SJCRH30 (cell line): ENCODE measurements around the gene ARL10. TPM values are rescaled to one million over a fixed set of nuclear protein-coding genes. Genes with fewer than 3 reads are reported as not detected.
"Not testable (repeated sequence)": the region's sequence is repeated elsewhere in the genome, so short reads cannot be mapped to it uniquely, and the experiment has no call there.

Source experiments
- DNase-seq, 2 experiments: peaks; one replicate each; pipeline ENCODE4 v3.0.0-alpha.2; 2015 to 2020
- H3K27ac ChIP-seq: fragments of 250-450 bp; sonication (Bioruptor Pico); 2 replicates; pipeline ENCODE4 v1.5.1; 2020; ENCODE audit warnings: mild to moderate bottlenecking, moderate library complexity
- H3K27me3 ChIP-seq: fragments of 250-450 bp; sonication (Bioruptor Pico); 2 replicates; pipeline ENCODE4 v1.5.1; 2020; ENCODE audit warnings: mild to moderate bottlenecking, moderate library complexity
- H3K36me3 ChIP-seq: fragments of 250-450 bp; sonication (Bioruptor Pico); 2 replicates; pipeline ENCODE4 v1.5.1; 2020; ENCODE audit warnings: mild to moderate bottlenecking, moderate library complexity
- H3K4me1 ChIP-seq: fragments of 250-450 bp; sonication (Bioruptor Pico); 2 replicates; pipeline ENCODE4 v1.5.1; 2020; ENCODE audit warnings: mild to moderate bottlenecking, moderate library complexity
- H3K4me3 ChIP-seq: fragments of 250-450 bp; sonication (Bioruptor Pico); 2 replicates; pipeline ENCODE4 v1.5.1; 2020; ENCODE audit warnings: mild to moderate bottlenecking, moderate library complexity
- H3K9me3 ChIP-seq: fragments of 250-450 bp; sonication (Bioruptor Pico); replicated peaks from 2 replicates; pipeline ENCODE4 v1.5.1; 2020; ENCODE audit warnings: mild to moderate bottlenecking, moderate library complexity
- total RNA-seq: library from RNA; depleted of rRNA; stranded (reverse); fragments of >200 nt; shearing (Covaris generic); gene quantifications from 2 replicates; pipeline ENCODE4 v1.2.3, GENCODE V29; 2014

ARL10 gene
- total RNA-seq, 1 experiment from 2014 or later: 5.7 TPM

- H3K36me3 ChIP-seq: no peaks in the 10 kb centered on the region
These were observed 42.4 kb downstream of the ARL10 start for GRCh38 chr5:176407456-176408251.

GRCh38 chr5:176408252-176408573, 42.9 kb downstream of the ARL10 start:
- not testable (repeated sequence) for H3K27me3 ChIP-seq, H3K9me3 ChIP-seq, H3K27ac ChIP-seq, H3K4me1 ChIP-seq, H3K36me3 ChIP-seq, DNase-seq, H3K4me3 ChIP-seq

More at GRCh38 chr5:176407456-176408251, 42.4 kb downstream of the ARL10 start:
- DNase-seq: no peak
- Histone ChIP-seq H3K27ac (no peak overlapping the region), H3K27me3 (no peaks in the 10 kb centered on the region), H3K4me3 (no peak overlapping the region), H3K9me3 (no peaks in the 10 kb centered on the region), H3K4me1 (no peaks in the 10 kb centered on the region)

DNA sequence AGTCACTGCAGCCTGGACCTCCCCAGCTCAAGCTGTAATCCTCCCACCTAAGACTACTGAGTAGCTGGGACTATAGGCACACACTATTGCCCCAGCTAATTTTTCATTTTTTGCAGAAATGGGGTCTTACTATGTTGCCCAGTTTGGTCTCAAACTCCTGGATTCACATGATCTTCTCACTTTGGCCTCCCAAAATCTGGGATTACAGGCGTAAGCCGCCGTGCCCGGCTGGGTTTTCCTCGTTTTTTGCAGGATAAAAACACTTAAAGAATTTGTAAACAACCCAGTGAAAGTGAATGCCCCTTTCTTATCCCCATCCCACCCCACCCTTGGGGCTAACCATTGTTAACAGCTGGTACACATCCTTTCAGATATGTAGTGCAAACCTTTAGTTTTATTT, 43.3 kb downstream of the ARL10 start:
- no peaks in the 10 kb centered on the region for H3K27me3 ChIP-seq
- no peaks in the 10 kb centered on the region for H3K4me1 ChIP-seq
- no peaks in the 10 kb centered on the region for H3K36me3 ChIP-seq
- no peaks in the 10 kb centered on the region for H3K9me3 ChIP-seq
- DNase-seq: no peak
- H3K27ac ChIP-seq: no peak overlapping the region
- H3K4me3 ChIP-seq: no peak overlapping the region

- no peak overlapping the region for H3K27ac ChIP-seq
- H3K27me3 ChIP-seq: no peaks in the 10 kb centered on the region
These were observed 44.5 kb downstream of the ARL10 start for GRCh38 chr5:176409765-176410164.

GRCh38 chr5:176410486-176411180, 45.3 kb downstream of the ARL10 start:
- Histone ChIP-seq H3K4me3 (no peak overlapping the region), H3K9me3 (no peaks in the 10 kb centered on the region), H3K36me3 (no peaks in the 10 kb centered on the region), H3K4me1 (no peaks in the 10 kb centered on the region), H3K27me3 (no peaks in the 10 kb centered on the region), H3K27ac (no peak overlapping the region)
- no peak for DNase-seq

More at GRCh38 chr5:176409765-176410164, 44.5 kb downstream of the ARL10 start:
- Histone ChIP-seq H3K9me3 (no peaks in the 10 kb centered on the region), H3K4me1 (no peaks in the 10 kb centered on the region), H3K4me3 (no peak overlapping the region), H3K36me3 (no peaks in the 10 kb centered on the region)
- DNase-seq: no peak

- no peak for DNase-seq
- no peak overlapping the region for H3K27ac ChIP-seq
These were observed 47.4 kb downstream of the ARL10 start for GRCh38 chr5:176412517-176413254.

DNA sequence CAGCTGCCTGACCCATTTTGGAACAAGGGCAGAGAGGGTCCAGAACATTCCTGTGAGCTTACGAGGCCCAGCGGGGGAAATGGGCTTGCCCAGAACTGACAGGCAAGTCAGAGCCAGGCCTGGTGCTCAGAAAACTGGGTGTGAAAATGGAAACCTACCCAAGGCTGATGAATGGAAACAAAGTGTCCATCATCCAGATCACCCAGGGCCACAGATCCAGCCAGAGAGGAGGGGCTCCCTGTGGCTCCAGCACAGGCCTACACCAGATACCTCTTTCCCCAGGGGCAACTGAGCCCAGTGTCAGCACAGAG, 47.9 kb downstream of the ARL10 start:
- Histone ChIP-seq H3K27ac (no peak overlapping the region), H3K9me3 (no peaks in the 10 kb centered on the region), H3K4me3 (no peak overlapping the region), H3K27me3 (no peaks in the 10 kb centered on the region), H3K36me3 (no peaks in the 10 kb centered on the region), H3K4me1 (no peaks in the 10 kb centered on the region)
- no peak for DNase-seq

More at GRCh38 chr5:176412517-176413254, 47.4 kb downstream of the ARL10 start:
- H3K27me3 ChIP-seq: no peaks in the 10 kb centered on the region
- no peak overlapping the region for H3K4me3 ChIP-seq
- H3K36me3 ChIP-seq: no peaks in the 10 kb centered on the region
- no peaks in the 10 kb centered on the region for H3K4me1 ChIP-seq
- no peaks in the 10 kb centered on the region for H3K9me3 ChIP-seq

DNA sequence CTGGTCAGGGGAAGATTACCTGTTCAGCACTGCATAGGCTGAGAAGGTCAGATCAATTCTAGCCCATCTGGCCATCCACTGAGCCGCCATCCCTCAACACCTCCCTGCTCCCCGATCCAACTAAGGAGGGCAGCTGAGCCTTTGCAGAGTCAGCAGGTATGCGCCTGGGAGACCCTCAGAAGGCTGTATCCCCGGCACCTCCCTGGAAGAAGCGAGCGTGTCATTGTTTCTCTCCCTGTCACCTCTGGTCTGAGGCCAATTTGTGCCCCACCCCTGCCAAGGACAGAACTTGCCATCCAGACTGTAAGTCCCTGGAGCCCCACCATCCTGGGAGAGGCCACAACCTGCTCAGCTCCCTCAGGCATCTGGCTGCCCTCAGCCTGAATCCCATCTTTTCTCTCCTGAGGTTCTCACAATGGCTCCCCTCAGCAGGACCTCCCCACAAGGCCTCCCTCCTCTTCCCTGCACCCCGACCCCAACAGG, 48.5 kb downstream of the ARL10 start:
- no peak overlapping the region for H3K4me3 ChIP-seq
- no peaks in the 10 kb centered on the region for H3K36me3 ChIP-seq
- no peak for DNase-seq
- H3K27ac ChIP-seq: no peak overlapping the region
- H3K27me3 ChIP-seq: no peaks in the 10 kb centered on the region
- no peaks in the 10 kb centered on the region for H3K4me1 ChIP-seq
- H3K9me3 ChIP-seq: no peaks in the 10 kb centered on the region

- Histone ChIP-seq H3K27ac (no peak overlapping the region), H3K27me3 (no peaks in the 10 kb centered on the region), H3K36me3 (no peaks in the 10 kb centered on the region), H3K4me1 (no peaks in the 10 kb centered on the region), H3K9me3 (no peaks in the 10 kb centered on the region), H3K4me3 (no peak overlapping the region)
- DNase-seq: no peak
These were observed 49.4 kb downstream of the ARL10 start for GRCh38 chr5:176414704-176415103.

- no peak for DNase-seq
- no peaks in the 10 kb centered on the region for H3K9me3 ChIP-seq
- H3K27me3 ChIP-seq: no peaks in the 10 kb centered on the region
- no peak overlapping the region for H3K27ac ChIP-seq
- H3K36me3 ChIP-seq: no peaks in the 10 kb centered on the region
- H3K4me1 ChIP-seq: no peaks in the 10 kb centered on the region
- H3K4me3 ChIP-seq: peak overlapping the region; percentile 65
These were observed 50.1 kb downstream of the ARL10 start for GRCh38 chr5:176415240-176415951.

- no peaks in the 10 kb centered on the region for H3K36me3 ChIP-seq
- no peaks in the 10 kb centered on the region for H3K4me1 ChIP-seq
- no peaks in the 10 kb centered on the region for H3K27me3 ChIP-seq
- H3K9me3 ChIP-seq: no peaks in the 10 kb centered on the region; the same call in 1 of the 2 replicates
- no peak within 1 kb of the TSS; the same call in 1 of the 2 replicates for H3K27ac ChIP-seq
- DNase-seq: peak; percentile 79 to 87
- peak within 1 kb of the TSS; percentile 65 for H3K4me3 ChIP-seq
These were observed 51.0 kb downstream of the ARL10 start, which contains the start of gene CLTB for GRCh38 chr5:176415952-176416924. TSS of gene CLTB (minus strand) at chr5:176416539. CDS start at chr5:176416363, 176 bp downstream.

- H3K9me3 ChIP-seq: peaks cover 3% of the 10 kb centered on the region; the same call in 1 of the 2 replicates
- DNase-seq: no peak
- peak overlapping the region; percentile 65 for H3K4me3 ChIP-seq
- H3K27ac ChIP-seq: no peak overlapping the region
- H3K4me1 ChIP-seq: no peaks in the 10 kb centered on the region
- no peaks in the 10 kb centered on the region for H3K27me3 ChIP-seq
- no peaks in the 10 kb centered on the region for H3K36me3 ChIP-seq
These were observed 51.7 kb downstream of the ARL10 start for GRCh38 chr5:176416965-176417364.

DNA sequence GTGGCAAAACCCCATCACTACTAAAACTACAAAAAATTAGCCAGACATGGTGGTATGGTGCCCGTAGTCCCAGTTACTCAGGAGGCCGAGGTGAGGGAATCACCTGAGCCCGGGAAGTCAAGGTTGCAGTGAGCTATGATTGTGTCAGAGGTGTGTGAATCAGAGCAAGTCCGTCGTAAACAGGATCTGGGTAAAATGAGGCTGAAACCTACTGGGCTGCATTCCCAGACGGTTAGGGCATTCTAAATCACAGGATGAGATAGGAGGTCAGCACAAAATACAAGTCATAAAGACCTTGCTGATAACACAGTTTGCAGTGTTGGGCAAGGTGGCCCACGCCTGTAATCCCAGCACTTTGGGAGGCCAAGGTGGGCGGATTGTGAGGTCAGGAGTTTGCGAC, 53.0 kb downstream of the ARL10 start:
- Histone ChIP-seq H3K36me3 (no peaks in the 10 kb centered on the region), H3K4me1 (no peaks in the 10 kb centered on the region), H3K9me3 (peaks cover 6% of the 10 kb centered on the region; the same call in 1 of the 2 replicates), H3K27me3 (no peaks in the 10 kb centered on the region), H3K27ac (no peak overlapping the region), H3K4me3 (no peak overlapping the region)
- no peak for DNase-seq
